HG03571 (cell line): ENCODE results near the gene CCDC9.
"Not testable (repeated sequence)": the region's sequence is repeated elsewhere in the genome, so short reads cannot be mapped to it uniquely, and the experiment has no call there.

Source experiments
- ATAC-seq: cut with Tn5 transposase; IDR thresholded peaks from one replicate; pipeline ENCODE4 v1.9.1; 2021; ENCODE audit not compliant: unreplicated experiment

Gene CCDC9

GRCh38 chr19:47258895-47259555 lies 2.7 kb downstream of the CCDC9 start:
- no peak for ATAC-seq

GRCh38 chr19:47260476-47260875 lies 4.2 kb downstream of the CCDC9 start:
- ATAC-seq = no peak

- peak; percentile 56 for ATAC-seq
These were observed 5.8 kb downstream of the CCDC9 start for GRCh38 chr19:47261946-47262793.

GRCh38 chr19:47264629-47265028 lies 8.3 kb downstream of the CCDC9 start:
- ATAC-seq = no peak

- no peak for ATAC-seq
These were observed 10.1 kb downstream of the CCDC9 start for GRCh38 chr19:47266401-47266941.

GRCh38 chr19:47267350-47267759 lies 11.0 kb downstream of the CCDC9 start:
- ATAC-seq = no peak

- no peak for ATAC-seq
These were observed 11.7 kb downstream of the CCDC9 start for GRCh38 chr19:47268028-47268427.

GRCh38 chr19:47269596-47269995 lies 13.3 kb downstream of the CCDC9 start:
- no peak for ATAC-seq

GRCh38 chr19:47270408-47270807 lies 14.1 kb downstream of the CCDC9 start:
- ATAC-seq = no peak

GRCh38 chr19:47271949-47272348 lies 15.6 kb downstream of the CCDC9 start:
- ATAC-seq = no peak

- ATAC-seq = no peak
These were observed 16.4 kb downstream of the CCDC9 start for GRCh38 chr19:47272448-47273312.

GRCh38 chr19:47273313-47274070 lies 17.2 kb downstream of the CCDC9 start:
- peak; percentile 55 for ATAC-seq

- peak; percentile 42 for ATAC-seq
These were observed 18.0 kb downstream of the CCDC9 start, which contains the start of gene INAFM1 for GRCh38 chr19:47274071-47274890. INAFM1 (plus strand) TSS chr19:47274885; CDS start chr19:47274920, 35 bp downstream.

GRCh38 chr19:47274891-47275761 lies 18.8 kb downstream of the CCDC9 start:
- peak; percentile 21 for ATAC-seq

GRCh38 chr19:47275791-47276461 lies 19.6 kb downstream of the CCDC9 start:
- ATAC-seq = no peak

GRCh38 chr19:47276513-47276912 lies 20.2 kb downstream of the CCDC9 start:
- ATAC-seq = not testable (repeated sequence)

GRCh38 chr19:47280183-47280797 lies 24.0 kb downstream of the CCDC9 start:
- no peak for ATAC-seq
